ENCODE results near the gene PTPN13.
"Not testable (repeated sequence)": the region's sequence is repeated elsewhere in the genome, so short reads cannot be mapped to it uniquely, and the experiment has no call there.

The PTPN13 gene

GRCh38 chr4:86718152-86718551, 124.0 kb downstream of the PTPN13 start:
- TF ChIP-seq, protein P1, sequence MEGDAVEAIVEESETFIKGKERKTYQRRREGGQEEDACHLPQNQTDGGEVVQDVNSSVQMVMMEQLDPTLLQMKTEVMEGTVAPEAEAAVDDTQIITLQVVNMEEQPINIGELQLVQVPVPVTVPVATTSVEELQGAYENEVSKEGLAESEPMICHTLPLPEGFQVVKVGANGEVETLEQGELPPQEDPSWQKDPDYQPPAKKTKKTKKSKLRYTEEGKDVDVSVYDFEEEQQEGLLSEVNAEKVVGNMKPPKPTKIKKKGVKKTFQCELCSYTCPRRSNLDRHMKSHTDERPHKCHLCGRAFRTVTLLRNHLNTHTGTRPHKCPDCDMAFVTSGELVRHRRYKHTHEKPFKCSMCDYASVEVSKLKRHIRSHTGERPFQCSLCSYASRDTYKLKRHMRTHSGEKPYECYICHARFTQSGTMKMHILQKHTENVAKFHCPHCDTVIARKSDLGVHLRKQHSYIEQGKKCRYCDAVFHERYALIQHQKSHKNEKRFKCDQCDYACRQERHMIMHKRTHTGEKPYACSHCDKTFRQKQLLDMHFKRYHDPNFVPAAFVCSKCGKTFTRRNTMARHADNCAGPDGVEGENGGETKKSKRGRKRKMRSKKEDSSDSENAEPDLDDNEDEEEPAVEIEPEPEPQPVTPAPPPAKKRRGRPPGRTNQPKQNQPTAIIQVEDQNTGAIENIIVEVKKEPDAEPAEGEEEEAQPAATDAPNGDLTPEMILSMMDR (conservative IDR thresholded peaks at IDR 0.05), result no peak
- H3K27ac ChIP-seq, result no peak overlapping the region

GRCh38 chr4:86719149-86719548, 125.0 kb downstream of the PTPN13 start:
- H3K27ac ChIP-seq, result not testable (repeated sequence)

- TF ChIP-seq, protein P1 (conservative IDR thresholded peaks at IDR 0.05), result no peak
- H3K27ac ChIP-seq, result no peak overlapping the region
Observed at GRCh38 chr4:86720508-86721068, 126.5 kb downstream of the PTPN13 start.

DNA sequence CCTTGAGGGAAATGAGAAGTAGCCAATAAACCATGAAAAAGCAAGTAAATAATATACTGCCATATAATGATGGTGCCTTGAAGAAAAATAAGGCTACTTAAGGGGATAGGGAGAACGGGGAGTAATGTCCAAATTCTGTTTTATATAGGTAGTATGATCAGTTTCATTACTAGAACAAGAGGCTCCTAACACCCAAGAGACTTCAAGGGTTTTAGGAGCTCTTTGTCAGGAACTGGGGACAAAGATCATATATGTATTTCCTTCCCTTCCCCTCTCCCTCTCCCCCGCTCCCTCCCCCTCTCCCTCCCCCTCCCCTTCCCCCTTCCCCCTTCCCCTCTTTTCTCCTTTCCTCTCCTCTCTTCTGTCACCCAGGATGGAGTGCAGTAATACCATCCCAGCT, 127.3 kb downstream of the PTPN13 start:
- H3K27ac ChIP-seq, result no peak overlapping the region
- TF ChIP-seq, protein P1 (conservative IDR thresholded peaks at IDR 0.05), result no peak

DNA sequence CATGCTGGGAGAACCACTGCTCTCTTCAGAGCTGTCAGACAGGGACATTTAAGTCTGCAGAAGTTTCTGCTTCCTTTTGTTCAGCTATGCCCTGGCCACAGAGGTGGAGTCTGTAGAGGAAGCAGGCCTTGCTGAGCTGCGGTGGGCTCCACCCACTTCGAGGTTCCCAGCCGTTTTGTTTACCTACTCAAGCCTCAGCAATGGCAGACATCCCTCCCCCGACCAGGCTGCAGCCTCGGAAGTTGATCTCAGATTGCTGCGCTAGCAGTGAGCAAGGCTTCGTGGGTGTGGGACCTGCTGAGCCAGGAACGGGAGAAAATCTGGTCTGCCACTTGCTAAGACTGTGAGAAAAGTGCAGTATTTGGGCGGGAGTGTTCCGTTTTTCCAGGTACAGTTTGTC, 136.2 kb downstream of the PTPN13 start:
- TF ChIP-seq, protein P1 (conservative IDR thresholded peaks at IDR 0.05), result no peak
- H3K27ac ChIP-seq, result no peak overlapping the region

DNA sequence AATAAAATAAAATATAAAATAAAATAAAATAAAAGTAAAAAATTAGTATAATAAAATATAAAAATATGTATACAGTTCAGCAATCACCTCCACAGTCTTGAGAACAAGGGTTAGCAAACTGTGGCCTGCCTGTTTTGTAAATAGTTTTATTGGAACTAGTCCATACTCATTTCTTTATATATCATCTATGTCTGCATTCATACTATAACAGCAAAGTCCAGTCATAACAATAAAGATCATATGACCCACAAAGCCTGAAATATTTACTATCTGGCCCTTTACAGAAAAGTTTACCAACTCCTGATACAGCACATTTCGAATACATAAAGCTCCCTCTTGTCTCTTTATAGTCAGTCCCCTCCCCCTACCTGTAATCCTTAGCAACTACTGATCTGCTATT, 143.1 kb downstream of the PTPN13 start:
- H3K27ac ChIP-seq, result no peak overlapping the region
- TF ChIP-seq, protein P1 (conservative IDR thresholded peaks at IDR 0.05), result no peak

DNA sequence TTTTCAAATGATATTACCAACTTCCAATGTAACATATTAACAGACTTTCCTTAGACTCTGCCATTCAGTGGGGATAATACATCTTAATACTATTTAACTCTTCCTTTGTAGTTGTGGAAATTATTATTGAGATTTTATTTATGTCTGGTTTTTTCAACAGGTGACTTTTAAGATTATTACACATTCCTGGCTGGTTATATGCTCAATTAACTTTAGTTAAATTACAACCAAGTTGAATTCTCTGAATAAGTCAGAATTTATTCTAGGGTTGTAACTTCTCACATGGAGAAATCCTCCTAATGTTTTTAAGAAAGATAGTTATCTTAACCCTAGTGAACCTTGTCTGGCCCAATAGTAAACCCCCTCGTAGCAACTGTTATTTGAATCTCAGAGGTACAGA, 147.7 kb downstream of the PTPN13 start:
- TF ChIP-seq, protein P1 (conservative IDR thresholded peaks at IDR 0.05), result no peak
- no peak overlapping the region for H3K27ac ChIP-seq

- no peak overlapping the region for H3K27ac ChIP-seq
- TF ChIP-seq, protein P1 (conservative IDR thresholded peaks at IDR 0.05), result no peak
Observed at GRCh38 chr4:86744570-86744969, 150.5 kb downstream of the PTPN13 start.

Measured in VCaP (cell line).